ENCODE data around the gene ENOSF1.
A peak's percentile ranks its signal among the peaks of the same experiment; 100 is the strongest.

GRCh38 chr18:623761-624620, 88.4 kb downstream of the ENOSF1 start:
- TF ChIP-seq CTCF (IDR thresholded peaks at IDR 0.05 in 2 of 3, conservative IDR thresholded peaks at IDR 0.05 in 1 of 3; ENCODE audit: control insufficient read depth in 2 of 3, extremely low read depth in 1 of 3, insufficient read depth in 1 of 3, low read depth in 3 of 3, low read length in 3 of 3) = peak; percentile 51 to 73 (median 72)
- TF ChIP-seq EZH2 (IDR thresholded peaks at IDR 0.05; ENCODE audit: borderline replicate concordance, control insufficient read depth, low read depth, low read length) = no peak
- TF ChIP-seq MEF2A (IDR thresholded peaks at IDR 0.05; ENCODE audit: insufficient read depth, low read depth, low read length) = no peak
- no peak for TF ChIP-seq FOXK2 (IDR thresholded peaks at IDR 0.05)

Data from GM12878 (cell line).